H1 (cell line): ENCODE results near the gene SELENBP1. TPM values are rescaled to one million over a fixed set of nuclear protein-coding genes. Genes with fewer than 3 reads are reported as not detected.
A peak's percentile ranks its signal among the peaks of the same experiment; 100 is the strongest.

Experiments used
- CTCF ChIA-PET: fragments of 300-600 bp; sonication (Branson Sonifier 250); formaldehyde crosslinking; loops from one replicate; lab custom pipeline; 2021; ENCODE audit not compliant: partially characterized antibody; lab: Charles Lee
- POLR2A ChIA-PET: fragments of 300-600 bp; sonication (Branson Sonifier 250); formaldehyde crosslinking; loops from one replicate; lab custom pipeline; 2021; ENCODE audit warnings: inconsistent platforms; ENCODE audit not compliant: partially characterized antibody; lab: Charles Lee
- DNase-seq, 2 experiments: peaks; one replicate each; pipeline versions ENCODE4 v3.0.0 to v3.0.0-alpha.2; 2010 to 2022; ENCODE audit warnings: low spot score in 2 of 2, low read depth in 1 of 2, mixed read lengths in 1 of 2
- FAIRE-seq: peaks from 2 replicates; lab custom pipeline; 2011; peaks lifted over from hg19 to GRCh38; lab: Jason Lieb, UNC
- H2AFZ ChIP-seq: 2 replicates; pipeline ENCODE4 v1.8.1; 2012; ENCODE audit warnings: low read length, inconsistent platforms
- H2AK5ac ChIP-seq: 2 replicates; pipeline ENCODE4 v1.6.1; 2013; ENCODE audit warnings: low read depth, low read length
- H2BK120ac ChIP-seq: replicated peaks from 2 replicates; pipeline ENCODE3; 2013; ENCODE audit warnings: low read depth, low read length, inconsistent platforms
- H2BK12ac ChIP-seq: 2 replicates; pipeline ENCODE4 v1.6.1; 2013; ENCODE audit warnings: low read depth, low read length
- H2BK15ac ChIP-seq: 2 replicates; pipeline ENCODE4 v1.6.1; 2013; ENCODE audit warnings: low read length
- H2BK20ac ChIP-seq: 2 replicates; pipeline ENCODE4 v1.6.1; 2013; ENCODE audit warnings: low read length
- H2BK5ac ChIP-seq: 2 replicates; pipeline ENCODE4 v1.6.1; 2013; ENCODE audit warnings: low read depth, low read length
- H3K14ac ChIP-seq: 2 replicates; pipeline ENCODE4 v1.6.1; 2013; ENCODE audit warnings: inconsistent platforms; ENCODE audit not compliant: insufficient read length
- H3K18ac ChIP-seq: 2 replicates; pipeline ENCODE4 v1.6.1; 2013; ENCODE audit warnings: low read length; ENCODE audit errors: extremely low read depth
- H3K23ac ChIP-seq: 2 replicates; pipeline ENCODE4 v1.6.1; 2013; ENCODE audit warnings: inconsistent platforms; ENCODE audit not compliant: insufficient read length
- H3K23me2 ChIP-seq: 2 replicates; pipeline ENCODE4 v1.6.1; 2013; ENCODE audit warnings: low read depth, low read length
- H3K27ac ChIP-seq: 2 replicates; pipeline ENCODE4 v1.6.1; 2011; ENCODE audit warnings: low read depth, low read length, inconsistent platforms
- H3K27me3 ChIP-seq, 4 experiments: replicated peaks in 1 of 4; 1 replicate in 1 of 4; 2 replicates in 3 of 4; pipeline versions ENCODE4 v1.6.1 to v1.8.1; 2011 to 2013; ENCODE audit warnings: low read length in 3 of 4, mild to moderate bottlenecking in 3 of 4, inconsistent platforms in 2 of 4, mixed read lengths in 2 of 4, moderate library complexity in 1 of 4; ENCODE audit not compliant: control insufficient read depth in 3 of 4, insufficient read depth in 3 of 4; ENCODE audit errors: extremely low read depth in 1 of 4
- H3K36me3 ChIP-seq, 4 experiments: 2 replicates each; pipeline versions ENCODE4 v1.6.1 to v1.8.1; 2011 to 2013; ENCODE audit warnings: mild to moderate bottlenecking in 4 of 4, low read length in 3 of 4, moderate library complexity in 2 of 4, control low read depth in 1 of 4, inconsistent platforms in 1 of 4; ENCODE audit not compliant: insufficient read depth in 4 of 4, control insufficient read depth in 2 of 4
- H3K4ac ChIP-seq: replicated peaks from 2 replicates; pipeline ENCODE3; 2013; ENCODE audit warnings: low read length, low read depth, mixed read lengths, inconsistent platforms; ENCODE audit not compliant: insufficient read length
- H3K4me1 ChIP-seq, 4 experiments: replicated peaks in 1 of 4; 1 replicate in 1 of 4; 2 replicates in 3 of 4; pipeline versions ENCODE4 v1.6.1 to v1.8.1; 2011 to 2013; ENCODE audit warnings: low read length in 3 of 4, inconsistent platforms in 2 of 4, mixed read lengths in 1 of 4; ENCODE audit not compliant: insufficient read depth in 4 of 4, control insufficient read depth in 3 of 4
- H3K4me2 ChIP-seq, 2 experiments: 2 replicates each; pipeline versions ENCODE4 v1.6.1 to v1.8.1; 2011 to 2013; ENCODE audit warnings: low read depth in 2 of 2, low read length in 2 of 2, control low read depth in 1 of 2, inconsistent platforms in 1 of 2, mild to moderate bottlenecking in 1 of 2; ENCODE audit not compliant: insufficient read depth in 1 of 2
- H3K4me3 ChIP-seq, 4 experiments: fragments of 200-600, 300-600 bp in 1 of 4; sonication (generic), shearing (Covaris generic), sonication (Bioruptor Twin) in 1 of 4; 2 replicates each; pipeline versions ENCODE4 v1.5.1 to v1.8.1; 2011 to 2016; ENCODE audit warnings: low read length in 4 of 4, low read depth in 3 of 4, control low read depth in 2 of 4, inconsistent platforms in 2 of 4, mild to moderate bottlenecking in 2 of 4, mixed read lengths in 1 of 4, moderate library complexity in 1 of 4; ENCODE audit not compliant: insufficient read depth in 2 of 4; ENCODE audit errors: extremely low read depth in 1 of 4
- H3K56ac ChIP-seq: replicated peaks from 2 replicates; pipeline ENCODE3; 2013; ENCODE audit warnings: low read depth, mild to moderate bottlenecking, mixed read lengths, low read length, inconsistent platforms; ENCODE audit not compliant: insufficient read length
- H3K79me1 ChIP-seq: 2 replicates; pipeline ENCODE4 v1.6.1; 2013; ENCODE audit warnings: low read depth, low read length, control low read depth
- H3K79me2 ChIP-seq, 2 experiments: 2 replicates each; pipeline versions ENCODE4 v1.6.1 to v1.8.1; 2012 to 2013; ENCODE audit warnings: low read length in 2 of 2, mild to moderate bottlenecking in 2 of 2, inconsistent platforms in 1 of 2; ENCODE audit not compliant: insufficient read depth in 2 of 2, control insufficient read depth in 1 of 2
- H3K9ac ChIP-seq, 4 experiments: replicated peaks in 1 of 4; 1 replicate in 1 of 4; 2 replicates in 3 of 4; pipeline versions ENCODE4 v1.6.1 to v1.8.1; 2011 to 2013; ENCODE audit warnings: low read depth in 3 of 4, low read length in 3 of 4, control low read depth in 2 of 4, mild to moderate bottlenecking in 2 of 4, moderate library complexity in 2 of 4, inconsistent platforms in 1 of 4; ENCODE audit errors: extremely low read depth in 1 of 4
- H3K9me3 ChIP-seq, 2 experiments: 2 replicates each; pipeline versions ENCODE4 v1.6.1 to v1.8.1; 2012 to 2013; ENCODE audit warnings: mild to moderate bottlenecking in 2 of 2, moderate library complexity in 2 of 2, control low read depth in 1 of 2, inconsistent platforms in 1 of 2, low read depth in 1 of 2, low read length in 1 of 2, mixed read lengths in 1 of 2; ENCODE audit not compliant: insufficient read depth in 2 of 2
- H4K20me1 ChIP-seq, 2 experiments: replicated peaks in 1 of 2; 2 replicates each; pipeline versions ENCODE3 to v1.8.1; 2011 to 2013; ENCODE audit warnings: inconsistent platforms in 2 of 2, low read length in 2 of 2, mild to moderate bottlenecking in 1 of 2; ENCODE audit not compliant: insufficient read depth in 2 of 2, control insufficient read depth in 1 of 2
- H4K5ac ChIP-seq: 2 replicates; pipeline ENCODE4 v1.6.1; 2013; ENCODE audit warnings: low read length, low read depth, mixed read lengths, inconsistent platforms; ENCODE audit not compliant: insufficient read length
- H4K8ac ChIP-seq: 2 replicates; pipeline ENCODE4 v1.8.0; 2013; ENCODE audit warnings: mild to moderate bottlenecking, moderate library complexity, low read length, inconsistent platforms; ENCODE audit not compliant: insufficient read depth; ENCODE audit errors: extremely low read depth
- H4K91ac ChIP-seq: replicated peaks from 2 replicates; pipeline ENCODE3; 2013; ENCODE audit warnings: low read length, mixed read lengths, inconsistent platforms; ENCODE audit not compliant: insufficient read length
- MAFK ChIP-seq: IDR thresholded peaks from 2 replicates; pipeline ENCODE4 v1.6.1; 2012; ENCODE audit warnings: low read depth, mild to moderate bottlenecking, improper control_type of control experiment, low read length
- POLR2A ChIP-seq, 2 experiments: IDR thresholded peaks; 1 replicate in 1 of 2; 2 replicates in 1 of 2; pipeline ENCODE4 v1.6.1; 2011; ENCODE audit warnings: low read depth in 2 of 2, low read length in 2 of 2, mild to moderate bottlenecking in 2 of 2; ENCODE audit errors: control extremely low read depth in 1 of 2
- TCF12 ChIP-seq: IDR thresholded peaks from 2 replicates; pipeline ENCODE4 v1.6.1; 2011; ENCODE audit warnings: low read depth, mild to moderate bottlenecking, low read length
- WGBS, 2 experiments: shearing (Covaris generic) in 1 of 2; methylation state at CpG; one replicate each; pipeline versions ENCODE4 v1.1.6 to v1.1.7; 2013 to 2015; ENCODE audit warnings: low lambda C conversion rate in 2 of 2, mixed read lengths in 2 of 2, inconsistent platforms in 1 of 2, low coverage in 1 of 2, missing lambda C conversion rate in 1 of 2; ENCODE audit not compliant: insufficient replicate concordance in 2 of 2, insufficient coverage in 1 of 2, insufficient read length in 1 of 2; ENCODE audit errors: extremely low coverage in 1 of 2, missing lambda C conversion rate in 1 of 2; 5-methylcytosine and 5-hydroxymethylcytosine counted together
- polyA plus RNA-seq, 7 experiments: library from polyadenylated mRNA; depleted of rRNA in 3 of 7; stranded (reverse) in 5 of 7; unstranded in 2 of 7; fragments of >200 nt in 5 of 7; fragments of 200-250 nt in 2 of 7; gene quantifications; 1 replicate in 5 of 7; 2 replicates in 1 of 7; 4 replicates in 1 of 7; pipeline versions ENCODE4 v1.2.1 to v1.2.3, GENCODE V29; 2011 to 2013; ENCODE audit warnings: missing spikeins in 2 of 7, mixed read lengths in 2 of 7
- total RNA-seq: library from RNA; stranded (reverse); fragmentation: NEBNext Ultra II Directional; extraction: Animal tissue kit (Norgen Biotek cat#: 25700); gene quantifications from 2 replicates; pipeline ENCODE4 v1.2.1, GENCODE V29; 2021

The SELENBP1 gene
- total and polyA plus RNA-seq, 2 of the 8 experiments (the other 6 are each of a cell fraction or from before 2014, with no cell fraction given), result 20.0 to 32.4 TPM

DNA sequence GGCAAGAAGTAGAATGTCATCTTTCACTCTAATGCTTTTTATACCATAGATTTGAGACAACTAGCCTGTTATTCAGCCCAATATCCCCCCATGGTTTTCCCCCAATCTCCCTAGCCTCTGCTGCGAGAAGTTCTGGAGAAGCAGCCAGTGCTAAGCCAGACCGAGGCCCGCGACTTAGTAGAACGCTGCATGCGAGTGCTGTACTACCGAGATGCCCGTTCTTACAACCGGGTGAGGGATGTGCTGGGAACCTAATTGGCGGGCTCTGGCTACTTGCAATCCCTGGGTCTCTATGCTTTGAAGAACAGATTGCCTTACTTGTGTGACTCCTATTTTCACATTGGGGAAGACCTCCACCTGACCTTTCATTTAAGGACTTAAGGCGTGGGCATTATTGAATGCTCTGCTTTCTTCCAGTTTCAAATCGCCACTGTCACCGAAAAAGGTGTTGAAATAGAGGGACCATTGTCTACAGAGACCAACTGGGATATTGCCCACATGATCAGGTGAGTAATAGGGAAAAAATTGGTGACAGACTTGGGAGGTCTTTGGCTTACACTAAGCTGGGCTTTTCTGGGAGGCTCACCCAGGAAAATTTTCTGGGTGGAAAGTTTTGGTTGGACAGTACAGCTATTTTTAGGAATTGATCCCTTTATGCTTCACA is 28.8 kb upstream of the SELENBP1 start:
- H2AFZ ChIP-seq, result no peak overlapping the region
- no peak overlapping the region for H2AK5ac ChIP-seq
- no peak overlapping the region for H3K18ac ChIP-seq
- POLR2A ChIA-PET, result interaction anchor here (1.1 to 5.1 kb wide), 15 partner anchors 12 to 139 kb away, joined by 3 to 42 read pairs (median 7); partner anchors contain the start of genes PI4KB, RFX5 and TUFT1
- H4K5ac ChIP-seq, result no peak overlapping the region
- no peak overlapping the region for H3K14ac ChIP-seq
- peaks cover 23 to 49% (median 37%) of the 10 kb centered on the region in 4 experiments for H3K36me3 ChIP-seq
- no peak overlapping the region for H3K9ac ChIP-seq
- peaks cover 7 to 21% of the 10 kb centered on the region in 2 experiments for H4K20me1 ChIP-seq
- H3K4me2 ChIP-seq, result peak overlapping the region in 1 of 2 experiments; percentile 82; a peak in 1 of 4 replicates
- H3K56ac ChIP-seq, result no peak overlapping the region
- TF ChIP-seq TCF12, result no peak
- TF ChIP-seq MAFK, result no peak
- TF ChIP-seq POLR2A (IDR thresholded peaks at IDR 0.05; ENCODE audit: control extremely low read depth in 1 of 2, low read depth in 2 of 2, low read length in 2 of 2), result peak in 1 of 2 experiments; percentile 17; a peak in 1 of 3 replicates
- H3K27me3 ChIP-seq, result no peaks in the 10 kb centered on the region
- H3K4me3 ChIP-seq, result 0 out of 8 replicates have a peak overlapping the region, but pooled peaks of 1 of the 4 experiments have one; percentile 99
- H4K91ac ChIP-seq, result no peak overlapping the region
- H2BK15ac ChIP-seq, result no peak overlapping the region
- H2BK20ac ChIP-seq, result no peak overlapping the region
- H3K23ac ChIP-seq, result no peak overlapping the region
- H2BK120ac ChIP-seq, result no peak overlapping the region
- peaks cover 11% of the 10 kb centered on the region for H3K79me1 ChIP-seq
- no peak overlapping the region for H2BK5ac ChIP-seq
- no peak overlapping the region for H3K4ac ChIP-seq
- peaks cover 9 to 15% of the 10 kb centered on the region in 2 experiments; a peak in 3 of 4 replicates for H3K79me2 ChIP-seq
- no peak for FAIRE-seq
- H3K27ac ChIP-seq, result no peak overlapping the region
- no peak overlapping the region for H4K8ac ChIP-seq
- DNase-seq, result no peak
- 0 out of 2 replicates have a peak, but pooled peaks cover 3% of the 10 kb centered on the region for H3K23me2 ChIP-seq
- CTCF ChIA-PET, result interaction anchor here (0.9 to 2.0 kb wide), 3 partner anchors 46 to 109 kb away, joined by 3 to 6 read pairs (median 5); no protein-coding TSS in a partner anchor
- no peaks in the 10 kb centered on the region for H3K9me3 ChIP-seq
- 93% methylated on average over 13 of the region's 13 CpGs; no CpG with 5 or more reads in 1 of the 2 experiments for WGBS, 2 experiments
- no peak overlapping the region for H2BK12ac ChIP-seq
- peaks cover 0 to 4% (median under 1%) of the 10 kb centered on the region in 4 experiments; a peak in 3 of 7 replicates for H3K4me1 ChIP-seq
